ENCODE results near the gene FERD3L.
A peak's percentile ranks its signal among the peaks of the same experiment; 100 is the strongest.
"Not testable (repeated sequence)": the region's sequence is repeated elsewhere in the genome, so short reads cannot be mapped to it uniquely, and the experiment has no call there.

FERD3L gene, protein sequence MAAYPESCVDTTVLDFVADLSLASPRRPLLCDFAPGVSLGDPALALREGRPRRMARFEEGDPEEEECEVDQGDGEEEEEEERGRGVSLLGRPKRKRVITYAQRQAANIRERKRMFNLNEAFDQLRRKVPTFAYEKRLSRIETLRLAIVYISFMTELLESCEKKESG

GRCh38 chr7:19144661-19145433, at the start of gene FERD3L:
FERD3L (minus strand) TSS chr7:19145421; CDS start chr7:19145362, 59 bp downstream.
- DNase-seq (ENCODE audit: low read depth), result no peak
- peak within 1 kb of the TSS; percentile 35 for H3K4me3 ChIP-seq (ENCODE audit: low read depth, low read length)
- TF ChIP-seq, protein P1, sequence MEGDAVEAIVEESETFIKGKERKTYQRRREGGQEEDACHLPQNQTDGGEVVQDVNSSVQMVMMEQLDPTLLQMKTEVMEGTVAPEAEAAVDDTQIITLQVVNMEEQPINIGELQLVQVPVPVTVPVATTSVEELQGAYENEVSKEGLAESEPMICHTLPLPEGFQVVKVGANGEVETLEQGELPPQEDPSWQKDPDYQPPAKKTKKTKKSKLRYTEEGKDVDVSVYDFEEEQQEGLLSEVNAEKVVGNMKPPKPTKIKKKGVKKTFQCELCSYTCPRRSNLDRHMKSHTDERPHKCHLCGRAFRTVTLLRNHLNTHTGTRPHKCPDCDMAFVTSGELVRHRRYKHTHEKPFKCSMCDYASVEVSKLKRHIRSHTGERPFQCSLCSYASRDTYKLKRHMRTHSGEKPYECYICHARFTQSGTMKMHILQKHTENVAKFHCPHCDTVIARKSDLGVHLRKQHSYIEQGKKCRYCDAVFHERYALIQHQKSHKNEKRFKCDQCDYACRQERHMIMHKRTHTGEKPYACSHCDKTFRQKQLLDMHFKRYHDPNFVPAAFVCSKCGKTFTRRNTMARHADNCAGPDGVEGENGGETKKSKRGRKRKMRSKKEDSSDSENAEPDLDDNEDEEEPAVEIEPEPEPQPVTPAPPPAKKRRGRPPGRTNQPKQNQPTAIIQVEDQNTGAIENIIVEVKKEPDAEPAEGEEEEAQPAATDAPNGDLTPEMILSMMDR (conservative IDR thresholded peaks at IDR 0.05; ENCODE audit: low read depth, low read length), result no peak

GRCh38 chr7:19194417-19194816, 49.2 kb upstream of the FERD3L start:
- not testable (repeated sequence) for DNase-seq (ENCODE audit: low read depth)
- peak overlapping the region; percentile 48 for H3K4me3 ChIP-seq (ENCODE audit: low read depth, low read length)

DNA sequence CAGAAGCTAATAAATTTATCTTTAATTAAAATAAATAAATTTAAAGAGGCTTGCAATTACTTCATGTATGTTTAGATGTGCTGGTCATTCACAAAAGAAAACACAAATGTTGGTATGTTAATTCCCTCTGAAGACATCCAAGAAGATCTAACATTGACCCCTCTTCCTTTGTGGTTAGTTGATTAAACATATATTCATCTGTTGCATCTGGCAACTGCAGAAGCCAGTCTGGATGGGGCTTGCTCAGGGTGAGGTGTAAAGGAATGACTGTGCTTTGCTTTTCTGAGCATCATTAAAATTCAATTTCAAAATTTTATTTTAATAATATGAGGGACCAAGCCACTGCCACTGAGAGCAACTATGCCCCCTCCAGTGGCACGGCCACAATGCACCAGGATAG, 36.4 kb upstream of the FERD3L start:
- peak; percentile 35 for DNase-seq (ENCODE audit: low read depth)
- no peak overlapping the region for H3K4me3 ChIP-seq (ENCODE audit: low read depth, low read length)
- TF ChIP-seq, protein P1 (conservative IDR thresholded peaks at IDR 0.05; ENCODE audit: low read depth, low read length), result no peak

DNA sequence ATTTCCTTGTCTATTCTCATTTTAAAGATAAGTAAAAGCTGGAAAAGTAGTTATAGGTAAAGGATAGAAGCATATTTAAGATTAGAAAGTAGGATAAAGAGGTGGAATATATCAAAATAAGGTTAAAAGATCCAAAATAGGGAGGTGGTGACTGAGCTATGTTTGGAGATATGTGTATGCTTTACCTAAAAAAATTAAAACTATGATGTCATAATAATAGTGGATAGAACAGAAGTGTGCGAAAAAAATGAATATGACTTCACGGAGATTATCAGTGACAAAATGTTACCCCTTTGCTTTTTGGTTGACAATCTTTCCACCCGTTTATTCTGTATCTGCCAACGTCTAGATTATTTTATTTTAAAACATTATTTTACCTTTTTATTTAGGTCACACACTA, 33.4 kb upstream of the FERD3L start:
- no peak overlapping the region for H3K4me3 ChIP-seq (ENCODE audit: low read depth, low read length)
- TF ChIP-seq, protein P1 (conservative IDR thresholded peaks at IDR 0.05; ENCODE audit: low read depth, low read length), result no peak
- DNase-seq (ENCODE audit: low read depth), result no peak

- no peak for DNase-seq (ENCODE audit: low read depth)
- TF ChIP-seq, protein P1 (conservative IDR thresholded peaks at IDR 0.05; ENCODE audit: low read depth, low read length), result no peak
- H3K4me3 ChIP-seq (ENCODE audit: low read depth, low read length), result no peak overlapping the region
Observed at GRCh38 chr7:19177269-19177668, 32.0 kb upstream of the FERD3L start.

DNA sequence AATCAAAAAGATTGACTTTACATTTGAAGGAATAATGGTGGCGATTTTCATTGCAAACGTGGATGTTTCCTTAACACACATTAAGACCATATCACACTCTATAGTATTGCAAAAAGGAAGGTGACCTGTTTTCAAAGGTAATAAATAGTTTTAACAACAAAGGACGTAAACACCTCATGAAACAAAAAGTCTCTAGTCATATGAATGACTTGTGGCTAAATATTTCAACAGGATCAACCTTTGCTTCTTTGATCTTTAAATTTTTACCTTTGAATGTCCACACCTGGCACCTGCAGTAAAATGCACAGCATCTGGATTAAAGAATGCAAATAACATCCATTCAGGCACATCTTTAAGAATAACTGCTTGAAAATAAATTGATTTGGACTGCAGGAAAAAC, 30.0 kb upstream of the FERD3L start:
- DNase-seq (ENCODE audit: low read depth), result no peak
- TF ChIP-seq, protein P1 (conservative IDR thresholded peaks at IDR 0.05; ENCODE audit: low read depth, low read length), result no peak
- no peak overlapping the region for H3K4me3 ChIP-seq (ENCODE audit: low read depth, low read length)

DNA sequence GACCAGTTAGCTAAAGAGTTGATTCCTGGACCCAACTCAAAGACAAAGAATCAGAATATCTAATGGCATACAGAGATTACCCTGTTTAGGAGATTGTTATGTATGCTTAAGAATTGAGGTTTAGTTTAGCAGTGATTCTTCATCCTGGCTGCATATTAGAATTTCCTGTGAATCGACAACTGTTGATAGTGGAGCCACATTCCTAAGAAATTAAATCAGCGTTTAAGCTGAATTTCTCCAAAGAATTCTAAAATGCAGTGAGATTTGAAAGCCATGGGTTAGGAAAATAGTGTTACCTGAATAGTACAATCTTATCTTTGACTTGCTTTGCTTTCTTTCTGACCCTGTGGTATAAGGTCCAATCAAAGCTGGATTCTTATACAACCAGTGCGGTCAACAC, 16.4 kb upstream of the FERD3L start:
- no peak overlapping the region for H3K4me3 ChIP-seq (ENCODE audit: low read depth, low read length)
- DNase-seq (ENCODE audit: low read depth), result peak; percentile 44
- TF ChIP-seq, protein P1 (conservative IDR thresholded peaks at IDR 0.05; ENCODE audit: low read depth, low read length), result no peak

Measured in choroid plexus epithelial cell (primary cell).